HG02588 (cell line): ENCODE results near the gene ANXA2.
"Not testable (repeated sequence)": the region's sequence is repeated elsewhere in the genome, so short reads cannot be mapped to it uniquely, and the experiment has no call there.

Experiments used
- ATAC-seq: cut with Tn5 transposase; IDR thresholded peaks from one replicate; pipeline ENCODE4 v1.9.1; 2021; ENCODE audit warnings: mild to moderate bottlenecking, moderate library complexity; ENCODE audit not compliant: unreplicated experiment

Gene ANXA2

DNA sequence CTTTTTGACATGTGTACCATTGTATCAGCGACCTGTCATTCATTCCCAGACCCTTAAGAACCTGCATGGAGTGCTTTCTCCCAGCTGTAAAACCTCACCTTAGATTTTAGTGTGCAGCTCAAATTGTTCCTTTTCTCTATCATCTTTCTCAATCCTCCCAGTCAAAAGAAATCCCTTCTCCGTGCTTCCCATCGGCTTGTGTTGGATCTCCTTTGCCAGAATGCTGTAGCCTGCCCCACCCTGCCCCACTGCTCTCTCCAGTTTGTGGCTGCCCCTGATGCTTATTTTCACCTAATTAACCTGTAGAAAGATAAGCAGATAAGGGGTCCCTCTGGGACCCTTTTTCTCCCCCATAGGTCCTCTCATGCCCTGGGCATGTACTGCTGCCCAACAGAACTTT, 51.1 kb downstream of the ANXA2 start:
- ATAC-seq: no peak

DNA sequence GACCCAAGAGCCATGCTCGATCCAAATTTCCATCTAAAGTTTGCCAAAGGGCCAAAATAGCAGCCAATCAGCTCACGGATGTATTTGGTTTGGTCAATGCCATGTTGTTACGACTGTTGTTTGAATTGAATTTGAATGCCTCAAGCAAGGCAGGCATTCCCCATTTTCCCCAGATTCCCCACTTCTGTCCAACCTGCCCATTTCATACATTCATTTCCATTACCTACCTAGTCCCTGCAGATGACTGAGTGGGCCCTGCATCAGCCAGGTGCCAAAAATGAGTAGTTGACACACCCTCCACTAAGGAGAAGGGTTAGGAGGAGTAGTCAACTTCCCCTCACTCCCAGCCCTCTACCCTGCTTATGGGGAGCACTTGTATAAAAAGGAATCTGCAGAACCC, 51.7 kb downstream of the ANXA2 start:
- no peak for ATAC-seq

DNA sequence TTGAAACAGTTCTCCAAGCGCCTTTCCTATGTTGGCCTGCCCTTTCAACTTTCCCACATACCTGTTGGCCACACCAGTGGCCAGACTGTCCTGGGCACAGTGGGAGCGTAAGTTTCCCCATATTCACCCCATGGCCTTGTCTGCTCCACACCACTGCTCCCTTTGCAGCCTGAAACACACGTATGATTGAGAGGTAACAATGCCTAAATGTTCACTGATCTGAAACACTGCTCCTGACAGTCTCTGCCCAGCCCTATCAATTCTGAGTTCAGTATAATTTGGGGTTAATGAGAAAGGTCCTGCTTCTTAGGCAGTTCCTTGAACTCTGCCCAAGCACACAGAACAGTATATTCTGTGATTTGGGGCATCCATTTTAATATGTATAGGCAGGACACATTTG, 52.2 kb downstream of the ANXA2 start:
- no peak for ATAC-seq

DNA sequence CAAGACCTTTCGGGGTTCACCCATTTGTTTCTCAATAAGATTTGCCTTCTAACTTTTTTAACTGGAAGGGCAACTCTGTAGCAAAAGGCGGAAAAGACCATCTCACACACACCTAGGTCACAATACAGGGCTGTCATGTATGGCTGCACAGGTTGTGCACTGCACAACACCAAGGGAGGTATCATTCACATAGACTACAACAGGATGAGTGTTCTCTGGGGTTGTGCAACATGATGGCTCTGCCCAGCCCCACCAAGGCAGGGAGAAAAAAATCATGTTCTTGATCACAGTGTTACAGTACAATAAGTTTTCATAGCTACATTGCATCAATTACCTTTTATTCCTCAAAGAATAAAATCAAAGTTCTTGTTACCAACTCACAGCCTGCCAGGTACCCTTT, 52.8 kb downstream of the ANXA2 start:
- ATAC-seq: no peak

DNA sequence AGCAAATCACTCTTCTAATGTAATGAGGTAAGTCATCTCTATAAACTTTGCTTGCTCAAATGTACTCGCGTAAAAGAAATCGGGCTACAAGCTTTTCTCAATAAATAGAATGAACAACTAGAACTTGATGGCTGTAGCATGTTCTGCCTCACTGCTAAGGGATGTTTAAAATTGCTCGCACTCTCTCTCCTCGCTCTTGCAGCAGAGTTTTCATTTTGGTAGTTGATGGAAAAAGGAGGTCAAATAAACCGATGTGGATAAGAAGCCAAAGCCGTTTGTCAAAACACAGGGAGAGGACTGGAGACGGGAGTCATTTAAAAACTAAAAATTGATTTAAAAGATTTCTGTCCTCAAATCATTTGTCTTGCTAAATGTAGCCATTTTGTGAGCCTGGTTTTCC, 53.3 kb downstream of the ANXA2 start:
- no peak for ATAC-seq

DNA sequence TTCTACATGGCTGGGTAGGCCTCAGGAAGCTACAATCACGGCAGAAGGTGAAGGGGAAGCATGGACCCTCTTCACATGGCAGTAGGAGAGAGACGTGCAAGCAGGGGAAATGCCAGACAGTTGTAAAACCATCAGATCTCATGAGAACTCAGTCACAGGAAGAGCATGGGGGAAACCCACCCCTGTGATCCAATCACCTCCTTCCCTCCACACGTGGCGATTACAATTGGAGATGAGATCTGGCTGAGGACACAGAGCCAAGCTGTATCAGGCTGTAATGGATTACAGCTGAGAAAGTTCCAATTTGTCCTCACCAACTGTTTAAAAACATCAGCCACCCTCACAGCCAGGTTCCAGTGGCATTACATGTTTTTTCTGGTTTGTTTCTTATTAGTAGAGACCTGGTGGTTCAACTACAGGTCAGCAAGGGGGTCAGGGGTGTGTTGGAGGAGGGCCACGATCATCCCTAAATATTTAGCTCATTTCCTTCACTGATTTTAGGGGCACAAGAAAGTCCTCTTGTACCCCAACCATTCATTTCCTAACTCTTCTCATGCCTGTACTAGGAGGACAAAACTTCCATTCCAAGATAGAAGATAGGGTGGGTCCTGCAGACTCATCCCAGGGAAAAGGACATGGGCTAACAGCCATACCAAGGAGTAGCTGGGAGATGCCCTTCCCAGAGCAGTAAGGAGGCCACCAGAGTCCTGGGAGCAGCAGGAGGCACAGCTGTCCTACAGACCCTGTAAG, 54.4 kb downstream of the ANXA2 start:
- ATAC-seq: no peak

DNA sequence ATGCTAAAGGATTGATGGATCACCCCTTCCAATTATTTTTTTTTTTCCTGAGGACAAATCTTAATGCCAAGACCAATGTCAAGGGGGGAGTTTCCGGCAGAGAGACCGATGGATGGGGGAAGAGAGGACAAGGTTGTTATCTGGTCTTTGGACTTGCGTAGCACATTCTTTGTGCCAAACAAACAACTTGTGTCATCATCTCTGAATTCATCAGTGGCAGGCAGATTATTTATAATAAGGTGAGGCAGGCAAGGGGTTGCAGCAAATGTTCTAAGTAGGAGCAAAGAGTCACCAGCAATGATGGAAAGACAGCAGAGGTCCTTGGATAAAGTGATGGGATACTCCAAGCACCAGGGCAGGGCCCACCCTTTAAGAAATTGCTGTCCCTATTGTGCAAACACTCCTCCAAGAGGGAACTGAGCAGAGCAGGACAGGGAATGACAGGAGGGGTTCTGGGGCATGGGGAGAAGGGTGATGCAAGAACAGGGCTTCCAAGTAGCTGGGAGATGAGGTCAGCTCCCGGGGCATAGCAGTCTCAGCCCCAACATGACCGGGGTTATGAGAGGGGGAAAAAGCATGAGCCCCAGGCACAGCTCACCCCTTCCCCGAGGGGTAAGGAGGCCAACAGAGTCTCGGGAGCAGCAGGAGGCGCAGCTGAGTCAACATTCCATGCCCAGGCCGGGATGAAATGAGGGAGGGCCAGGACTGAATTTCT, 57.4 kb downstream of the ANXA2 start:
- ATAC-seq: no peak

DNA sequence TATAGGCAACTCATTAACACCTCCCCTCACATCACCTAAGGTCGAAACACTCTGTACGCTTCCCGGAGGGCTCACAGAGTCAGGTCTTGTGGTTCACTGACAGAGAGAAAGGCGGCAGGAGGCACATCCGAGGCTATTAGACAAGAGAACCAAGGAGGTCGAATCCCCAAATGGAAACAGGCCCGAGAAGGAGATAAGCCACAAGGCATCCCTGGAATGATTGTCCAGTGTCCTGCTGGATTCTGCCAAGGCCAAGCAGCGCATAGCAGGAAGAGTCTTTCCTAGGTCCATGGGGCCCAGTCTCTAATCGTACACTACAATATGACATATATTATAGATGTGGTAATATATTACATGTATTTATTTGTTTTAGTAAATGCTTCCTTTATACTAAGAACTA, 58.5 kb downstream of the ANXA2 start:
- no peak for ATAC-seq

DNA sequence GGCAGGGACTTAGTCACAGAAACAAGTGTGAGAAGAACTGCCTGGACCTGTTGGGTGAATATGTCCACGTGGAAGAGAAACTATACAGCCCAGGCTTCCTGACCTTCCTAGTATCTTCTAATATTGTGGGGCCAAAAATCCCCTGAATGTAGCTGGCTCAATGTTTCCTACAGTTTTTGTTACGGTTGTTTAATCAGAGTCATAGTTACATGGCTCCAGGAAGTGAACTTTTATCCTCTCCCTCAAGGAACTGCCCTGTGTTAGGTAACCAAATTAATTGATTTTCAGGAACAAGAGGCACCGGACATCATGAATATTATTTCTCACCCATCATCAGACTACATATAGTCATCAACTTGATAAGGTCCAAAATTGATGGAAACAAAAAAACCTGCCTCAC, 59.0 kb downstream of the ANXA2 start:
- ATAC-seq: no peak

DNA sequence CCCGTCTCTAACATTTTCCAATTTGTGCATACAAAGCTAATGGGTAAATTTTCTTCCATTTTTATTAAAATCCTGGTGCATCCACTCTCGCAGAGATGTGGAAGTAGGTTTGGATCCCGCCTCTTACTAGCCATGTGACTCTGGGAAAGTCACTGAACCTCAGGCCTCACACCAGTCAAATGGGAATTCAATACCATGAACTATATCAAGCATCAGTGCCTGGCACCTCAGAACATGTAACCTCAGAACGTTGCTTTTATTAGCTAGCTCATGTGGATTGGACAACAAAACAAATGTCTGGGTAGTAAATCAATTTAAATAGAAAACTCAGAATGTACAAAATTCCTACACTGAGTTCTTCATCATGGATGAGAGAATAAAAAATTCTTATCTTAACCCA, 60.7 kb downstream of the ANXA2 start:
- ATAC-seq: no peak

DNA sequence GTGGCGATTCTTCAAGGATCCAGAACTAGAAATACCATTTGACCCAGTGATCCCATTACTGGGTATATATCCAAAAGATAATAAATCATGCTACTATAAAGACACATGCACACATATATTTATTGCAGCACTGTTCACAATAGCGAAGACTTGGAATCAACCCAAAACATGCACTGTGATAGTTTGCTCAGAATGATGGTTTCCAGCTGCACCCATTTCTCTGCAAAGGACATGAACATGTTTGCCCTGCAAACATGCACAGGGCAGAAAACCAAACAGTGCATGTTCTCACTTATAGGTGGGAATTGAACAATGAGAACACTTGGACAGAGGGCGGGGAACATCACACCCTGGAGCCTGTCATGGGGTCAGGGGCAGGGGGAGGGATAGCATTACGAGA, 62.5 kb downstream of the ANXA2 start:
- not testable (repeated sequence) for ATAC-seq

DNA sequence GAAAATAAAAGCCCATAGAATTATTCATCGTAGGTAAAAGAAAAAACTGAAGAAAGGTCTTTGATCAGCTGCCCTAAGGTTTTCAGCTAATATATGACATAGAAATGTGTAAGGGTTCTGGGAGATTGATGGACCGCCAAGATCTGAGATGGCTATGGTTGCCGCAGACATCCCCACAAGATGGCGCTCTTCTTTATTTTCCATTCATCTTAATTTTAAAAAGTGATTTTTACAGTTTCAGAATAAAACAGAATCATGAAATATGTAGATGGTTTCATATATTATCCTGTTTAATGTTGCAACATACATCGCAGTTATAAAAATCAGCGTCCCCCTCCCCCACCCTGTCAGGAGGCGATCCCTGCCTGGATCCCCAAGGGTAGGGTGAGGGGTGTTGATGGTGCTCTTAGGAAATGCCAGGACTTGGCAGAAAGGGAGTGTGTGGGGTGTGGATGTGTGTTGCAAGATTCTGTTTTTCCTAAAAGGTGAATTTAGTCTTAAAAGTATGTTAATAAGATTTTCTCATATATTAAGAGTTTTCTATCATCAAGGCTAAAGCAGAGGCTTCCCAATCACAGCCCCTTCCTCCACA, 68.8 kb downstream of the ANXA2 start:
- ATAC-seq: no peak

DNA sequence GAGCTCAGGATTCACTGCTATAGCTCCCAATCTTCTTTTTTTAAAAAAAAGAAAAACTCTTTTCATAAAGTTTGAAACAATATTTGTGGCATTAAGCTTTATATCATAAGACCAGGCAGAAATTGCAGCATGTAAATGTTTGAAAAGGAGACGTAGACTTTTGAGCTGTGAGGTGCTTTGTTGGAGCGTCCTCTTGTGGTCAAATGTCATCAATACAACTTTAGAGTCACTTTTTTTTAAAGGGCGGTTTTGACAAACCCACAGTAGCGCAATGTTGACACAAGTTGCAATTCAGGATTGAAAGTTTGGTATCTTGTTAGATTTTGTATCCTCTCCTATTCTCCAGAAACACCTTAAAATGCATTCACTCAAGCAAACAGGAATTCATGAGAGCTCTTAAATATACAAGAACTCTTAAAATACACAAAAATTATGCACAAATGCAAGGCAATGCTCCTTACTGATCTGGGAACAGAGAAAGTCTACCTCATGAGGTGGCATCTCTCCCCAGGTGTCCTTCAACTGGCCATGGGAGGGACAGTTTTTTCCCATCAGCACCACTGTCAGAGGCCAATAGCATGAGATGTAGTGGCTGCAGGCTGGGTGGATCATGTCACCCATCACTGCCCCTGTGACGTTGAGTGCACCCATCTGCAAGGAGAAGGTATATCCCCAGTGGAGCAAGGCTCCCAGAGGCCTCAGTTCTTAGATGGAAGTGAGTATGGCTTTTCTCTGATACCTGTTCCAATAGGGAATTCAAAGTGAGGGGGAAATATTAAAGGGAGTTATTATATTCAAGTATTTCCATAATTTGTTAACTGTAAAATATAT, 70.7 kb downstream of the ANXA2 start:
- no peak for ATAC-seq

DNA sequence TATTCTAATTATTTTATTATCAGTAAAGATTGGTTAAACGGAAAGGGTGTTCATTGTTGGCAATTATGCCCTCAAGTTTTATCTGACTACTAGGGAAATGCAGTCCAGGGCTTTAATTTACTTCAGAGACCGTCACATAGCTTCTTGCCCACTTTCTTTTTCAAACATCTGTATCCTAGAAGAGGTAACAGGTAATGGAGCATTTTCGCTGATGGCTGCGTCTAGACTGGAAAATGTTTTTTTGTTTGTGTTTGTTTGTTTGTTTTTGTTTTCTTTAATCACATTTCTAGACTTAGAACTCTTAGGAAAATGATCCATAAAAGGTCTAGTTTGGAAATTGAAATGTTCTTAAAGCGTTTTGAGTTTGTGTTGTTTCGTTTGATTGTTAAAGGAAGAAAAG, 71.4 kb downstream of the ANXA2 start:
- no peak for ATAC-seq

DNA sequence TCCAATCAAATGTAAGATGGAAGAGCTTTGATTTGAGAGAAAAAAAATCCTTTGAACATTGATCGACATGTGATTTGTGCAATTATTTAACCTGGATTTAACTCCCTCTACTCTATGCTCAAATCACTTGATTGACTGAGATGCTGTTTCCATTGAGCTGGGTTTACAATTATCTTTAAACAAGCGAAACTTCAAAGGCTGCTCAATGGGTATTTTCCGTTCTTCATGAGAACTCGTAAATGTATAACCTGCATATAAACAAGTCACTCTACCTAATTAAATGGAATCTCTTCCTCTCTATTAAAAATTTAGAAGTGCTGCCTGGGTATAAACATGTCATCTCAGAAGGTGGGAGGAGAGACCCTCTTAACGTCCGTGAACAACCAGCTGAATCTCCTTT, 71.9 kb downstream of the ANXA2 start:
- ATAC-seq: no peak

DNA sequence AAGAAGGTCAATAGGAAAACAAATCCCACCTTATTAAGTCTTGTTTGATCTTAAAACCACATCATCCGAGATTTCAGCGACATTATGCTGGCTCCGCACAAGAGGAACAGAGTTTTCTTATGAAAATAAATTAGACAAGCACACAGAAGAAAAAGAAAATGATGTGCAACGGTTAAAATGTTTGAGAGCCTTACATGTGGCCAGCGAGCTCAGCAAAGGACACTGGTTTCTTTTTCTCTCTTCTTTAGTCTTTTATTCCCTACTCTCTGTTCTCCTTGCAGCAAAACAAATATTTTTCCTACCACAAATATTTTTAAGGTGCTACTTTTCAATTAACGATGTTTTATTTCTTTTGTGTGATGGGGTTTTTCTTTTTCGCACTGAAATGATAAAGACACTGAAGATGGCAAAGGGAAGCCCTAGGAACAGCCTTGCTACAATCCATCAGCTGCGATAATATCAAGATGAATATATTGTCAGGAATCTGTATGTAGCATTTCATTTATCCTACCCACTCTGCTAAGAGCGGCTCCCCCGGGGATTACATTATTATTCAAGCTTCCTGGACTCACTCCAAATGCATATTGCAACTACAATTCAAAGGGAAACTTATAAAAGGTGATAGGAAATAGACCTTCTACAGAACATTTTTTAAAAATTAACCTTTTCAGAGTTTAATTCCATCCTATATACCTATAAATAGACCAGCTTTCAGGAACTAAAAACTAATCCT, 72.9 kb downstream of the ANXA2 start:
- ATAC-seq: no peak

DNA sequence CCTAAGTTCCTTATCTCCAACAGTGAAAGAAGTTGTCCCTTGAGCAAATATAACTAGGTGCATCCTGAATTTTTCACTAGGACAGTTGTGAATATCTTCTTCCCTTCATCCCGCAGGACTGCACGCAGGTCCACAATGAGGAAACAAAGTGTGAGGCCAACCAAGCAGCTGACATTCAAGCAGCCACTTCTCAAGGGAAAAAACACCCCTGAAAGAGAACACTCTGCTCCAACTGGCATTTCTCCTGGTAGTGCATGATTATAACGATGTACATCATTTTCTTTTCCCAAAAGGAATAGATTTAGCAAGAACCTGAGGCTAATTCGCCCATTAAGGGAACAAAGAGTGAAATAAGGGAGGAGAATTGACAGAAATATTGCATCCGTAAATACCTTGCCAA, 74.5 kb downstream of the ANXA2 start:
- no peak for ATAC-seq

DNA sequence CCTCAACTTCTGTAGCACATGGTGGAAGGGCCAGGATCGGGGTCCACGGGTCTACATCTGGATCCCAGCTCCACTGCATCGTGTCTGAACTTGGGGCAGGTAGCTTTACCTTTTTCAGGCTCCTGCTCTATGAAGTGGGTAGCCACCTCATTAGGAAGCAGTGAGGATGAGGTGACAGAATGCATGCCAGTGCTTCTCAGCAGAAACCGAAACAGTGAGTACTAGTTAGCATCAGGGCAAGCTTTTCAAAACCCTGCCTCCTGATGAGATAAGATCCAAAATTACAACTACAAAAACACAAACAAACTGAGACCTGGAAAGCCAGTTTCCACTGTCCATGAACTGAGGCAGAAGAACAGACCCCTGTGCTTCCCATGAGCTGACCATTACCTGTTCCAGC, 77.4 kb downstream of the ANXA2 start:
- no peak for ATAC-seq

DNA sequence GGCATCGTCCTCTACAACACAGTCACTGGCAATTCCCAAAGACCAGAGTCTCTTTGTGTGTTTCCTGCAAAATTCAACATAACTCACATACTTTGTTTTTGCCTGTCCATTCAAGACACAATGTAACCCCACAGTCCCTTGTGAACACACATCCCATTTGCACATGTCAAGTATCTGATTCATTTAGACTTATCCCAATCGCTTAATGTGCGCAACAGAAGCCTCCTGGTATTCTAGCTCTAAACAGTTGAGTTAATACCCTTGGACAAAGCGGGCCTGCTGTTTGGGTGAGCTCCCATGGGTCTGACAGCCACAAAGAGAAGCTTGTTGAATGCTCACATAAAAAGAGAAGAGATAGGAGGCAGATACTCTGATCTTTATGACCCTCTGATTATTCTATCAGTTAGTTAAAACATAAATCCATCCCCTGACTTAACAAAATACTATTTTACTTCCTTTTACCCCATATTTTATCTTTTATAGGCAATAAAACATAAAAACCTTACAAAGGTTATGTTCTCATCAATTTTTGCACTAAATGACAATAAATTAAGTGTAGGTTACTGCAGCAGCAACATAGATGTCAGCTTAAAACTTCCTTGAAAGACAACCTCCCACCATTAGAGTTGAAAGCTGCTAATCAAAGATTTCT, 79.4 kb downstream of the ANXA2 start:
- no peak for ATAC-seq

DNA sequence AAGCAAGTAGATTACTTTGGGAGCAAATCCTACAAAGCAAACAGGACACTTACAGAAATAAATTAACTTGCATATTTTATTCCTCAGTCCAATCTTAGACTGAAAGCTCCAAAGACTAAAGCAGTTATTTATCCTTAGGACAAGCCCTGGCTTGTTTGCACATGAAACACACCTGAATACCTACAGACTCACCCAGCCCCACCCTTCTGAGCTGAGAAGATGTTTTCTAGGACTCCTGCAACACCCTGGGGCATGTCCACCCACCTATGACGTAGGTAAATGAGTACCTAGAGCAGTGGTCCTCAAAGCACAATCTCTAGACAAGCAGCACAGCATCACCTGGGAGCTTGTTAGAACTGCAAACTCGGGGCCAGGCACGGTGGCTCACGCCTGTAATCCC, 80.8 kb downstream of the ANXA2 start:
- ATAC-seq: no peak
